PC-3 (cell line): ENCODE results near the gene EIF4G3.

Experiments
- EZH2 ChIP-seq: fragments of 300-600 bp; sonication (generic); IDR thresholded peaks from one replicate; pipeline ENCODE4 v1.6.1; 2017; ENCODE audit warnings: antibody characterized with exemption, mild to moderate bottlenecking, low read length; ENCODE audit not compliant: unreplicated experiment
- EZH2phosphoT487 ChIP-seq: fragments of 300-600 bp; sonication (generic); IDR thresholded peaks from 2 replicates; pipeline ENCODE4 v1.6.1; 2018; ENCODE audit warnings: mild to moderate bottlenecking, antibody characterized with exemption, low read length, borderline replicate concordance
- TF ChIP-seq, protein P1 (sequence below): fragments of 300-600 bp; sonication (generic); conservative IDR thresholded peaks from 2 replicates; pipeline ENCODE4 v1.5.1; 2017; ENCODE audit warnings: antibody characterized with exemption, low read depth, mild to moderate bottlenecking, low read length

DNA sequence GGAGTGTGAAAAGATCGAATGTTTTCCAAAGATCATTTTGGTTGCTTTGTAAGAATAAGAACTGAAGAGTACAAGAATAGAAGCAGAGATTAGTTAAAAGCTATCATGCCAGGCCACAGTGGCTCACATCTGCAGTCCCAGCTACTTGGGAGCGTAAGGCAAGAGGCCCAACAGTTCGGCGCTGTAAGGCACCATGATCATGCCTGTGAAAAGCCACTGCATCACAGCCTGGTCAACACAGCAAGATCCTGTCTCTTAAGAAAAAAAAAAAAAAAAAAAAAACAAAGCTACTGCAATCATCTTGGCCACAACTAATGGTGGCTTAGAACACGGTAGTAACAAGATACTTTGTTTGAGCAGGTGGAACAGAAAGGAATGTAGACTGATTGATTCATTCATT is 116.2 kb downstream of the EIF4G3 start:
- TF ChIP-seq, protein P1, sequence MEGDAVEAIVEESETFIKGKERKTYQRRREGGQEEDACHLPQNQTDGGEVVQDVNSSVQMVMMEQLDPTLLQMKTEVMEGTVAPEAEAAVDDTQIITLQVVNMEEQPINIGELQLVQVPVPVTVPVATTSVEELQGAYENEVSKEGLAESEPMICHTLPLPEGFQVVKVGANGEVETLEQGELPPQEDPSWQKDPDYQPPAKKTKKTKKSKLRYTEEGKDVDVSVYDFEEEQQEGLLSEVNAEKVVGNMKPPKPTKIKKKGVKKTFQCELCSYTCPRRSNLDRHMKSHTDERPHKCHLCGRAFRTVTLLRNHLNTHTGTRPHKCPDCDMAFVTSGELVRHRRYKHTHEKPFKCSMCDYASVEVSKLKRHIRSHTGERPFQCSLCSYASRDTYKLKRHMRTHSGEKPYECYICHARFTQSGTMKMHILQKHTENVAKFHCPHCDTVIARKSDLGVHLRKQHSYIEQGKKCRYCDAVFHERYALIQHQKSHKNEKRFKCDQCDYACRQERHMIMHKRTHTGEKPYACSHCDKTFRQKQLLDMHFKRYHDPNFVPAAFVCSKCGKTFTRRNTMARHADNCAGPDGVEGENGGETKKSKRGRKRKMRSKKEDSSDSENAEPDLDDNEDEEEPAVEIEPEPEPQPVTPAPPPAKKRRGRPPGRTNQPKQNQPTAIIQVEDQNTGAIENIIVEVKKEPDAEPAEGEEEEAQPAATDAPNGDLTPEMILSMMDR = no peak
- TF ChIP-seq EZH2 (no peak), EZH2phosphoT487 (no peak)
